Ishikawa (cell line): ENCODE results near the gene ZMYND8.

ENCODE experiments used
- CEBPB ChIP-seq: IDR thresholded peaks from 2 replicates; pipeline ENCODE4 v1.6.1; 2012
- CREB1 ChIP-seq: IDR thresholded peaks from 2 replicates; pipeline ENCODE4 v1.6.1; 2012; ENCODE audit warnings: low read depth
- EGR1 ChIP-seq: IDR thresholded peaks from 2 replicates; pipeline ENCODE4 v1.6.1; 2012
- EP300 ChIP-seq: IDR thresholded peaks from 2 replicates; pipeline ENCODE4 v1.6.1; 2012; ENCODE audit warnings: borderline replicate concordance
- FOXM1 ChIP-seq: IDR thresholded peaks from 2 replicates; pipeline ENCODE4 v1.6.1; 2012; ENCODE audit warnings: low read depth, borderline replicate concordance
- MAX ChIP-seq: IDR thresholded peaks from 2 replicates; pipeline ENCODE4 v1.6.1; 2012
- NFIC ChIP-seq: IDR thresholded peaks from 2 replicates; pipeline ENCODE4 v1.6.1; 2012
- RAD21 ChIP-seq: IDR thresholded peaks from 2 replicates; pipeline ENCODE4 v1.6.1; 2012; ENCODE audit warnings: low read depth
- TAF1 ChIP-seq: IDR thresholded peaks from 2 replicates; pipeline ENCODE4 v1.6.1; 2012; ENCODE audit warnings: low read depth, mild to moderate bottlenecking
- TCF12 ChIP-seq: IDR thresholded peaks from 2 replicates; pipeline ENCODE4 v1.6.1; 2012; ENCODE audit warnings: low read depth
- TEAD4 ChIP-seq: IDR thresholded peaks from 2 replicates; pipeline ENCODE4 v1.6.1; 2012
- USF1 ChIP-seq: IDR thresholded peaks from 2 replicates; pipeline ENCODE4 v1.6.1; 2012
- YY1 ChIP-seq: IDR thresholded peaks from 2 replicates; pipeline ENCODE4 v1.6.1; 2012; ENCODE audit warnings: low read depth
- ZBTB7A ChIP-seq: IDR thresholded peaks from 2 replicates; pipeline ENCODE4 v1.6.1; 2012; ENCODE audit warnings: low read depth
- TF ChIP-seq, protein P1 (sequence below): IDR thresholded peaks from 2 replicates; pipeline ENCODE4 v1.6.1; 2012; ENCODE audit warnings: low read depth, mild to moderate bottlenecking

Gene ZMYND8

DNA sequence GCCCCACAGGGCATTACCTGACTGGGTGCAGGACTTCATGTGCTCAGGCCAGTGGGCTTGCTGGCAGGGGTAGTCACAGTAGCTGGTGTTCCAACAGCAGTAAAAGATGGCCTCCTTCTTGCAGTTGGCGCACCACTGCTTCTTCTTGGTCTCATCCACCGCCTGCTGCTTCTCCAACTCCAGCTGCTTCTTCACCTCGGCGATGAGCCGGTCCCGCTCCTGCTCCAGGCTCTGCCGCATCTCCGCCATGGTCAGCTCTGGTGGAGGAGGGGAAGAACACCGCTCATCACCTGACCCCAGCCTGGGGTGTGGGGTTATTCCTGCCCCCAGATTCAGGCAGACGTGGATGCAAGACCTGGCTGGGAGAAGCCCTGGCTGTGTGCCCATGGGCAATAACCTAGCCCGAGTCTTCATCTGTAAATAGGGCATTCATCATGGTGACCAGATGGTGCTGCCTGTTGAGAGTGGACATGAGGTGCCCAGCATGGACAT lies 132.2 kb downstream of the ZMYND8 start:
- TF ChIP-seq FOXM1: no peak
- no peak for TF ChIP-seq TCF12
- TF ChIP-seq CEBPB: no peak
- TF ChIP-seq YY1: no peak
- TF ChIP-seq TEAD4: no peak
- no peak for TF ChIP-seq EGR1
- TF ChIP-seq, protein P1, sequence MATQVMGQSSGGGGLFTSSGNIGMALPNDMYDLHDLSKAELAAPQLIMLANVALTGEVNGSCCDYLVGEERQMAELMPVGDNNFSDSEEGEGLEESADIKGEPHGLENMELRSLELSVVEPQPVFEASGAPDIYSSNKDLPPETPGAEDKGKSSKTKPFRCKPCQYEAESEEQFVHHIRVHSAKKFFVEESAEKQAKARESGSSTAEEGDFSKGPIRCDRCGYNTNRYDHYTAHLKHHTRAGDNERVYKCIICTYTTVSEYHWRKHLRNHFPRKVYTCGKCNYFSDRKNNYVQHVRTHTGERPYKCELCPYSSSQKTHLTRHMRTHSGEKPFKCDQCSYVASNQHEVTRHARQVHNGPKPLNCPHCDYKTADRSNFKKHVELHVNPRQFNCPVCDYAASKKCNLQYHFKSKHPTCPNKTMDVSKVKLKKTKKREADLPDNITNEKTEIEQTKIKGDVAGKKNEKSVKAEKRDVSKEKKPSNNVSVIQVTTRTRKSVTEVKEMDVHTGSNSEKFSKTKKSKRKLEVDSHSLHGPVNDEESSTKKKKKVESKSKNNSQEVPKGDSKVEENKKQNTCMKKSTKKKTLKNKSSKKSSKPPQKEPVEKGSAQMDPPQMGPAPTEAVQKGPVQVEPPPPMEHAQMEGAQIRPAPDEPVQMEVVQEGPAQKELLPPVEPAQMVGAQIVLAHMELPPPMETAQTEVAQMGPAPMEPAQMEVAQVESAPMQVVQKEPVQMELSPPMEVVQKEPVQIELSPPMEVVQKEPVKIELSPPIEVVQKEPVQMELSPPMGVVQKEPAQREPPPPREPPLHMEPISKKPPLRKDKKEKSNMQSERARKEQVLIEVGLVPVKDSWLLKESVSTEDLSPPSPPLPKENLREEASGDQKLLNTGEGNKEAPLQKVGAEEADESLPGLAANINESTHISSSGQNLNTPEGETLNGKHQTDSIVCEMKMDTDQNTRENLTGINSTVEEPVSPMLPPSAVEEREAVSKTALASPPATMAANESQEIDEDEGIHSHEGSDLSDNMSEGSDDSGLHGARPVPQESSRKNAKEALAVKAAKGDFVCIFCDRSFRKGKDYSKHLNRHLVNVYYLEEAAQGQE: no peak
- no peak for TF ChIP-seq CREB1
- TF ChIP-seq NFIC: no peak
- TF ChIP-seq USF1: no peak
- TF ChIP-seq TAF1: no peak
- no peak for TF ChIP-seq MAX
- TF ChIP-seq RAD21: no peak
- TF ChIP-seq EP300: no peak
- no peak for TF ChIP-seq ZBTB7A

DNA sequence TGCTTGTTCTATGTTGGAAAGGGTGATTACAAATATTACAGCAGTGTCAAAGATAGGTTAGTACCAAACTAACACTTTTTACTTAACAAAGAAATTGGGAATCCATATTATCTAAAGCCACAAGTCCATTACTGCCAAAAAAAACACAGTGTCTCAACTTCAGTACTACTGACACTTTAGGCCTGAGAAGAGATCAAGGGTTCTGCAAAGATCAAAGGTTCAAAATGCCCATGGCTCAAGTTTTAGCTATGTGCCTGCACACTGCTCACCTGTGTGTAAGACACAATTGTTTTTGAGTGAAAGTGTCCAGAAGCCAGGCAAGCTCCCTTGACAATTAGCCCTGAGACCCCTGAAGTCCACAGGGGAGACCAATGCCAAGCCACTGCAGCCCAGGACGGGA lies 132.6 kb downstream of the ZMYND8 start:
- TF ChIP-seq CEBPB (no peak), RAD21 (no peak), EGR1 (no peak), YY1 (no peak), USF1 (no peak)

DNA sequence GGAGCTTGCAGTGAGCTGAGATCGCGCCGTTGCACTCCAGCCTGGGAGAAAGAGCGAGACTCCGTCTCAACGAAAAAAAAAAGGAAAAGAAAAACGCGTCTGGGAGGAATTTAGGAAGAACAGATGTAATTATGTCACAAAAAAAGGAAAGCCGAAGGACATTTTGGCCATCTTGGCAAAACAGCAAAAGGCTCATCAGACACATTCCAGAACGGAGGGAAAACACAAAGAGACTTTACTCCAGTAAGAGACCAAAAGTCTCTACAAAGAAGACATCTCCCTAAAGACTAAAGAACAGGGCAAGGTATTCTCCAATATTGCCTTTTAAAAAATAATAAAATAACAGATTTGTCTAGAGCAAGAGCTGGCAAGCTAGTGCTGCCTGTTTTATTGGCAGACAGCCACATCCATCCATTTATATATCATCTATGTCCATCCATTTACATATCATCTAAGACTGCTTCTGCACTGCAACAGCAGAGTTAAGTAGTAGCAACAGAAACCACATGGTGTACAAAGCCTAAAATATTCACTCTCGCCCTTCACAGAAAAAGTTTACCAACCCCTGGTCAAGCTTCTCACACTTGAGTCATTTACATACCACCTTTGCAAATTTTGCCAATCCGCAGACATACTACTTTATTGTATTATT lies 133.9 kb downstream of the ZMYND8 start:
- TF ChIP-seq USF1 (no peak), EP300 (no peak), CREB1 (no peak), EGR1 (no peak), RAD21 (no peak), TCF12 (no peak), FOXM1 (no peak), NFIC (no peak), YY1 (no peak)

- TF ChIP-seq MAX (no peak), TEAD4 (no peak), FOXM1 (no peak)
- TF ChIP-seq, protein P1: peak; percentile 45; the same call in 1 of the 2 replicates
Measured at GRCh38 chr20:47221036-47221625, 135.4 kb downstream of the ZMYND8 start.

DNA sequence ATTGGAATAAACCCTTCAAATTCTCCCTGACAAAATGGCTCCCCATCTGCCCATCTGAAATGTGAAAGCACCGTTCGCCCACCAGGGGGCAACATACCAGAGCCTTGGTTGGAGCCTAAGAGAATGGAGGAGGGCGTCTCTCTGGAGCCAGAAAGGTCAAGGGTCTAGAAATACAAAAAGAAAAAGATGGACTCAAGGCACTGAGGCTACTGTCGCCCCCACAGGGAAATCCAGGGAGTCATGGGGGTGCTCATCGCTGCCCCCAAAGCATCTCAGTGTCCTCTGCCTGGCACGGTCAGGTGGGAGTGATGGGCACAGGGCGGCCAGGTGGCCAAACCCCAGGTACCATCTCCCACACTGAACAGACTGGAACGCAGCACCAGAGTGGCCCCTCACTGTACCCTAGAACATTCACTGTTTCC lies 136.3 kb downstream of the ZMYND8 start:
- TF ChIP-seq FOXM1 (no peak), ZBTB7A (no peak), YY1 (peak; percentile 78), RAD21 (peak; percentile 33; the same call in 1 of the 2 replicates), MAX (no peak)
